PC-3 (cell line): ENCODE measurements around the gene SPRR3. TPM values are rescaled to one million over a fixed set of nuclear protein-coding genes. Genes with fewer than 3 reads are reported as not detected.

ENCODE experiments used
- ATAC-seq: fragments of 200-7000 bp; cut with Tn5 transposase; 2 replicates; pipeline ENCODE4 v1.9.1; 2020; ENCODE audit warnings: mild to moderate bottlenecking, moderate library complexity
- BruUV-seq: library from RNA; stranded (reverse); fragments of 400-500 nt; replicated peaks from 2 replicates; lab custom pipeline; 2021; lab: Mats Ljungman, UMichigan
- CTCF ChIA-PET: fragments of 300-600 bp; sonication (Branson Sonifier 250); formaldehyde crosslinking; loops from one replicate; lab custom pipeline; 2022; ENCODE audit warnings: antibody characterized with exemption; lab: Charles Lee
- POLR2A ChIA-PET: fragments of 300-600 bp; sonication (Branson Sonifier 250); formaldehyde crosslinking; loops from one replicate; lab custom pipeline; 2022; ENCODE audit warnings: antibody characterized with exemption; ENCODE audit not compliant: unreplicated experiment; lab: Charles Lee
- DNase-seq: peaks from one replicate; pipeline ENCODE4 v3.0.0-alpha.2; 2015
- H2AFZ ChIP-seq: fragments of 300-600 bp; sonication (generic); 2 replicates; pipeline ENCODE4 v1.6.0; 2016; ENCODE audit warnings: antibody characterized with exemption, low read length
- H3F3A ChIP-seq: fragments of 300-600 bp; sonication (generic); one replicate; pipeline ENCODE4 v1.6.0; 2017; ENCODE audit warnings: antibody characterized with exemption, low read length, control low read depth, mild to moderate bottlenecking; ENCODE audit not compliant: unreplicated experiment
- H3K27ac ChIP-seq: fragments of 300-600 bp; sonication (generic); 2 replicates; pipeline ENCODE4 v1.5.1; 2016; ENCODE audit warnings: mild to moderate bottlenecking, low read length
- H3K27me3 ChIP-seq: fragments of 300-600 bp; sonication (generic); 2 replicates; pipeline ENCODE4 v1.6.1; 2016; ENCODE audit warnings: low read length, mixed read lengths
- H3K36me3 ChIP-seq: fragments of 300-600 bp; sonication (generic); 2 replicates; pipeline ENCODE4 v1.6.1; 2016; ENCODE audit warnings: low read depth, mixed run types, low read length, mixed read lengths
- H3K4me1 ChIP-seq: fragments of 300-600 bp; sonication (generic); 2 replicates; pipeline ENCODE4 v1.5.1; 2016; ENCODE audit warnings: low read length; ENCODE audit not compliant: insufficient read depth
- H3K4me2 ChIP-seq: fragments of 300-600 bp; sonication (generic); 2 replicates; pipeline ENCODE4 v1.6.0; 2016; ENCODE audit warnings: low read length
- H3K4me3 ChIP-seq: fragments of 300-600 bp; sonication (generic); 2 replicates; pipeline ENCODE4 v1.5.1; 2016; ENCODE audit warnings: mild to moderate bottlenecking, low read length, mixed read lengths
- H3K79me2 ChIP-seq: fragments of 300-600 bp; sonication (generic); 2 replicates; pipeline ENCODE4 v1.6.1; 2017; ENCODE audit warnings: low read length, mixed read lengths
- H3K9ac ChIP-seq: fragments of 300-600 bp; sonication (generic); 2 replicates; pipeline ENCODE4 v1.6.0; 2016; ENCODE audit warnings: mild to moderate bottlenecking, low read length
- H3K9me2 ChIP-seq: fragments of 300-600 bp; sonication (generic); replicated peaks from 2 replicates; pipeline ENCODE4 v1.6.1; 2016; ENCODE audit warnings: mixed run types, low read length, mixed read lengths
- H3K9me3 ChIP-seq: fragments of 300-600 bp; sonication (generic); 2 replicates; pipeline ENCODE4 v1.6.1; 2016; ENCODE audit warnings: low read length, mixed read lengths
- H4K20me1 ChIP-seq: fragments of 300-600 bp; sonication (generic); 2 replicates; pipeline ENCODE4 v1.6.1; 2016; ENCODE audit warnings: low read length, mixed read lengths
- EZH2 ChIP-seq: fragments of 300-600 bp; sonication (generic); IDR thresholded peaks from one replicate; pipeline ENCODE4 v1.6.1; 2017; ENCODE audit warnings: antibody characterized with exemption, mild to moderate bottlenecking, low read length; ENCODE audit not compliant: unreplicated experiment
- EZH2phosphoT487 ChIP-seq: fragments of 300-600 bp; sonication (generic); IDR thresholded peaks from 2 replicates; pipeline ENCODE4 v1.6.1; 2018; ENCODE audit warnings: mild to moderate bottlenecking, antibody characterized with exemption, low read length, borderline replicate concordance
- intact Hi-C: fragments of 100-400 bp; cut with micrococcal nuclease; formaldehyde crosslinking; loops from 2 replicates; pipeline ENCODE4 v1.9.0; 2023
- total RNA-seq: library from RNA; depleted of rRNA; stranded (reverse); fragments of >200 nt; gene quantifications from 2 replicates; pipeline ENCODE4 v1.2.3, GENCODE V29; 2014
- TF ChIP-seq, protein P1 (sequence below): fragments of 300-600 bp; sonication (generic); conservative IDR thresholded peaks from 2 replicates; pipeline ENCODE4 v1.5.1; 2017; ENCODE audit warnings: antibody characterized with exemption, low read depth, mild to moderate bottlenecking, low read length

The SPRR3 gene
- total RNA-seq, 1 experiment from 2014 or later, result 0.51 TPM

DNA sequence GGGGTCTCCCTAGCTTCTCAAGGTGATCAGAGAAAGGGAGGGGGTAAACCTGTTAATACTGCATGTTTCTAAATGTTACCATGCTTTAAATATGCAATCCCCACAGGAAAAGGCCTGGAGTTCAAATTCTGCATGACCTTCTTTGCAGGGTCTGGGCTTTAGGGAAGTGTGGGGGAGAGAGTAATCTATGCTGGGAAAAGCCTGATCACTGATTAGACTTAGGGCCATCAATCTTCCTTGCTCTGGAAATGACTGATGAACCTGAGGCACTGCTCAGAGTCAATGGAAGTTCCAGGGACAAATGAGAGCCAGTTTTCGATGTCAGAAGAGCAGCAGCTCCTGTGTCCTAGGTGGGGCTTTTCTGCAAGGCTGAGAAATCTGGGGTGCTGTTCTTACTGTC, 20.9 kb upstream of the SPRR3 start:
- Histone ChIP-seq H3K36me3 (no peaks in the 10 kb centered on the region), H3F3A (no peaks in the 10 kb centered on the region), H3K27me3 (peaks cover 26% of the 10 kb centered on the region), H3K4me1 (peaks cover 13% of the 10 kb centered on the region), H3K9me3 (no peaks in the 10 kb centered on the region), H2AFZ (no peak overlapping the region), H3K9me2 (no peaks in the 10 kb centered on the region), H3K79me2 (no peaks in the 10 kb centered on the region), H4K20me1 (no peaks in the 10 kb centered on the region), H3K4me2 (no peak overlapping the region), H3K4me3 (no peak overlapping the region), H3K27ac (no peak overlapping the region), H3K9ac (no peak overlapping the region)
- ChIA-PET POLR2A (no interaction called here), CTCF (interaction anchor here (0.8 kb wide), 1 partner anchor 212 kb away, joined by 3 read pairs; no protein-coding TSS in a partner anchor)
- BruUV-seq, result no TSS peak
- DNase-seq (no peak), ATAC-seq (no peak)
- intact Hi-C loops, result no loop called here
- no peak for TF ChIP-seq EZH2
- TF ChIP-seq EZH2phosphoT487, result no peak
- TF ChIP-seq, protein P1, sequence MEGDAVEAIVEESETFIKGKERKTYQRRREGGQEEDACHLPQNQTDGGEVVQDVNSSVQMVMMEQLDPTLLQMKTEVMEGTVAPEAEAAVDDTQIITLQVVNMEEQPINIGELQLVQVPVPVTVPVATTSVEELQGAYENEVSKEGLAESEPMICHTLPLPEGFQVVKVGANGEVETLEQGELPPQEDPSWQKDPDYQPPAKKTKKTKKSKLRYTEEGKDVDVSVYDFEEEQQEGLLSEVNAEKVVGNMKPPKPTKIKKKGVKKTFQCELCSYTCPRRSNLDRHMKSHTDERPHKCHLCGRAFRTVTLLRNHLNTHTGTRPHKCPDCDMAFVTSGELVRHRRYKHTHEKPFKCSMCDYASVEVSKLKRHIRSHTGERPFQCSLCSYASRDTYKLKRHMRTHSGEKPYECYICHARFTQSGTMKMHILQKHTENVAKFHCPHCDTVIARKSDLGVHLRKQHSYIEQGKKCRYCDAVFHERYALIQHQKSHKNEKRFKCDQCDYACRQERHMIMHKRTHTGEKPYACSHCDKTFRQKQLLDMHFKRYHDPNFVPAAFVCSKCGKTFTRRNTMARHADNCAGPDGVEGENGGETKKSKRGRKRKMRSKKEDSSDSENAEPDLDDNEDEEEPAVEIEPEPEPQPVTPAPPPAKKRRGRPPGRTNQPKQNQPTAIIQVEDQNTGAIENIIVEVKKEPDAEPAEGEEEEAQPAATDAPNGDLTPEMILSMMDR, result no peak

DNA sequence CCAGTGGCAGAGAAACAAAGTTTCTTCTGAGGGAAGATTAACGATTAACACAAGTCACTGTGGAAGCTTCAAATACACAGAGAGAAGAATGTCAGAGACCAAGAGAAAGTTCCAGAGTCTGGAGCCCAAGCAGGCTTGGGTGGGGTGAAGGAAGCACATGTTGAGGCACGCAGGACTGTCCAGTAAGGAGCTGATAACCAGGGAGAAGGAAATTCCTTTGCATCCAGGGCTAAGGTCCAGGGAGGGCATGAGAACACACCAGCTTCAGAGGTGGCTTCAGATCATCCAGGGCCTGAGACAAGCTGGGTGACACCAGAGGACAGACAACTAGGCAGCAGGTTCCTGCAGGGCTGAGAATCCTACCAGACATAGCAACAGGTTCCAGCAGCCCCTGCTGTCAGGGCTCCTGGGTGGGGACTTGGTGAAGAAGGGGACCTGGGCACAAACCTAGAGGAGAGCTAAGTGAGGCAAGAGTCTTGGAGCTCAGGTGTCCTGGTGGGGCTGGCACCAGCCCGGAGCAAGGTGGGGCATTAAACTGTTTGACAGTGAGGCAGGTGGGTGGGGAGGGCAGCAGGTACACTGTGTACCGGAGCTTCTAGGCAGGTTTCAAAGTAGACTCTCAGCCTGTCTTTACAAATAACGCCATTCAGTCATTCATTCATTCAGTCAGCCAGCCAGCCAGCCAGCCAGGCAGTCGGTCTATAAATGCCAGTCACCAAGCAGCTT, 20.2 kb upstream of the SPRR3 start:
- Histone ChIP-seq H4K20me1 (no peaks in the 10 kb centered on the region), H3K9me3 (no peaks in the 10 kb centered on the region), H3K4me1 (peaks cover 13% of the 10 kb centered on the region), H3K27ac (no peak overlapping the region), H3K27me3 (peaks cover 28% of the 10 kb centered on the region), H3K36me3 (no peaks in the 10 kb centered on the region), H3K79me2 (no peaks in the 10 kb centered on the region), H3K9ac (no peak overlapping the region), H3K9me2 (no peaks in the 10 kb centered on the region), H3F3A (no peaks in the 10 kb centered on the region), H3K4me2 (no peak overlapping the region), H3K4me3 (no peak overlapping the region), H2AFZ (no peak overlapping the region)
- CTCF ChIA-PET, result no interaction called here
- no TSS peak for BruUV-seq
- DNase-seq, result no peak
- ATAC-seq, result no peak
- TF ChIP-seq EZH2phosphoT487, result no peak
- TF ChIP-seq, protein P1, result no peak
- no peak for TF ChIP-seq EZH2
- POLR2A ChIA-PET, result no interaction called here
- intact Hi-C loops, result no loop called here

DNA sequence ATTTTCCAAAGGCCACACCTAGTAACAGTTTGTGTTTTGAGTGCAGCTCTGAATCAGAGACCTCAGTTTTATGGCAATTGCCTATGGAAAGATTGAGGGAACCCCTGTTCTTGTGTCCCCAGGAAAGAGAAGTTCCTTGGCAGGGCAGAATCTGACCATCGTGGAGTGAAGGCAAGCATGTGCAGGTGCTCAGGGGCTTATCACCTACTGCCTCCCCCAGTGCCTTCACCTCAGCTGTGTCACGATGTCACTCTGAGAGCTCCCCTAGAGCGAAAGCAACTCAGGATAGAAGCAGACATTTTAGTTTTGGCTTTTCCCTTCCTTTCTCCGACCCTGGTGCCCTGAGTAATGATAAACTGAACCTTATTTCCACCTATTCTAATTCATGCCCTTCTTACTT, 19.5 kb upstream of the SPRR3 start:
- TF ChIP-seq, protein P1, result no peak
- TF ChIP-seq EZH2phosphoT487 (no peak), EZH2 (no peak)
- no peaks in the 10 kb centered on the region for H3F3A ChIP-seq
- no peak overlapping the region for H3K4me2 ChIP-seq
- no peaks in the 10 kb centered on the region for H3K9me2 ChIP-seq
- peaks cover 28% of the 10 kb centered on the region for H3K27me3 ChIP-seq
- H3K79me2 ChIP-seq, result no peaks in the 10 kb centered on the region
- no peaks in the 10 kb centered on the region for H3K9me3 ChIP-seq
- intact Hi-C loops, result no loop called here
- no peaks in the 10 kb centered on the region for H4K20me1 ChIP-seq
- no peak overlapping the region for H3K4me3 ChIP-seq
- no peak overlapping the region for H3K27ac ChIP-seq
- H2AFZ ChIP-seq, result no peak overlapping the region
- POLR2A ChIA-PET, result no interaction called here
- ATAC-seq (no peak), DNase-seq (no peak)
- CTCF ChIA-PET, result no interaction called here
- BruUV-seq, result no TSS peak
- H3K9ac ChIP-seq, result no peak overlapping the region
- peaks cover 13% of the 10 kb centered on the region for H3K4me1 ChIP-seq
- H3K36me3 ChIP-seq, result no peaks in the 10 kb centered on the region
